HepG2 (cell line): ENCODE data around the gene USP10. TPM values are rescaled to one million over a fixed set of nuclear protein-coding genes. Genes with fewer than 3 reads are reported as not detected.

ENCODE experiments used
- ARID4A ChIP-seq: sonication (generic); formaldehyde crosslinking; IDR thresholded peaks from 2 replicates; pipeline ENCODE4 v1.5.0; 2020; ENCODE audit warnings: mild to moderate bottlenecking, missing genetic modification reagents, borderline replicate concordance
- CBX5 ChIP-seq: sonication (generic); formaldehyde crosslinking; IDR thresholded peaks from 2 replicates; pipeline ENCODE4 v1.4.0; 2020; ENCODE audit warnings: missing genetic modification reagents, borderline replicate concordance
- HBP1 ChIP-seq: IDR thresholded peaks from 2 replicates; pipeline ENCODE4 v1.6.1; 2016; ENCODE audit warnings: low read depth, control low read depth
- HMG20B ChIP-seq: conservative IDR thresholded peaks from 2 replicates; pipeline ENCODE4 v1.6.1; 2016; ENCODE audit warnings: missing genetic modification reagents, missing compliant biosample characterization
- MTERF4 ChIP-seq: sonication (generic); formaldehyde crosslinking; IDR thresholded peaks from 2 replicates; pipeline ENCODE4 v1.8.0; 2023; ENCODE audit warnings: mild to moderate bottlenecking, missing genetic modification reagents
- NR2C2 ChIP-seq: sonication (generic); formaldehyde crosslinking; IDR thresholded peaks from 2 replicates; pipeline ENCODE4 v1.4.0; 2020; ENCODE audit warnings: missing genetic modification reagents, mild to moderate bottlenecking, moderate library complexity, borderline replicate concordance
- SMAD3 ChIP-seq: sonication (generic); formaldehyde crosslinking; IDR thresholded peaks from 2 replicates; pipeline ENCODE4 v1.4.0; 2020; ENCODE audit warnings: missing genetic modification reagents
- SYNCRIP ChIP-seq: fragments of 200-400 bp; formaldehyde crosslinking; IDR thresholded peaks from 2 replicates; pipeline ENCODE4 v1.6.1; 2018; ENCODE audit warnings: mild to moderate bottlenecking, low read depth, low read length; ENCODE audit not compliant: insufficient read depth
- ZNF407 ChIP-seq: sonication (generic); formaldehyde crosslinking; IDR thresholded peaks from one replicate; pipeline ENCODE4 v1.5.1; 2020; ENCODE audit warnings: mild to moderate bottlenecking, missing genetic modification reagents; ENCODE audit errors: not compliant biosample characterization
- ZNF530 ChIP-seq: sonication (generic); formaldehyde crosslinking; IDR thresholded peaks from 2 replicates; pipeline ENCODE4 v1.5.0; 2020; ENCODE audit warnings: low read depth, mild to moderate bottlenecking, missing genetic modification reagents
- ZNF644 ChIP-seq: IDR thresholded peaks from 2 replicates; pipeline ENCODE4 v1.6.1; 2016; ENCODE audit warnings: low read depth
- ZNF790 ChIP-seq: sonication (generic); formaldehyde crosslinking; IDR thresholded peaks from 2 replicates; pipeline ENCODE4 v1.8.0; 2022; ENCODE audit warnings: missing genetic modification reagents, mild to moderate bottlenecking, borderline replicate concordance
- polyA plus RNA-seq, 8 experiments: library from polyadenylated mRNA; depleted of rRNA in 3 of 8; stranded (reverse) in 7 of 8; unstranded in 1 of 8; fragments of >200 nt; fragmentation: Illumina TruSeq in 4 of 8; extraction: Trizol in 4 of 8; gene quantifications; 2 replicates each; pipeline versions ENCODE4 v1.2.1 to v1.2.3, GENCODE V29; 2011 to 2016; ENCODE audit warnings: low read depth in 4 of 8, missing spikeins in 1 of 8, mixed read lengths in 1 of 8; ENCODE audit not compliant: insufficient read depth in 1 of 8
- total RNA-seq, 5 experiments: library from RNA; depleted of rRNA; stranded (reverse); fragments of >200 nt; fragmentation: Illumina TruSeq; extraction: Trizol; gene quantifications; 2 replicates each; pipeline ENCODE4 v1.2.3, GENCODE V29; 2016; ENCODE audit warnings: low read depth in 1 of 5

The USP10 gene
- total and polyA plus RNA-seq, 2 of the 13 experiments (the other 11 are each of a cell fraction or from before 2014, with no cell fraction given) = 79.1 to 122 TPM

- TF ChIP-seq HBP1 (CRISPR knock-in tag) (0 out of 2 replicates have a peak, but pooled peaks have one; percentile 35), ZNF644 (CRISPR knock-in tag) (peak; percentile 48; the same call in 1 of the 2 replicates), MTERF4 (CRISPR knock-in tag) (no peak; the same call in 1 of the 2 replicates), ARID4A (CRISPR knock-in tag) (peak; percentile 41; the same call in 1 of the 2 replicates), CBX5 (0 out of 2 replicates have a peak, but pooled peaks have one; percentile 39), ZNF790 (CRISPR knock-in tag) (0 out of 2 replicates have a peak, but pooled peaks have one; percentile 14), SYNCRIP (no peak), ZNF530 (CRISPR knock-in tag) (no peak), NR2C2 (CRISPR knock-in tag) (no peak), HMG20B (0 out of 2 replicates have a peak, but pooled peaks have one; percentile 52), ZNF407 (CRISPR knock-in tag) (no peak), SMAD3 (CRISPR knock-in tag) (0 out of 2 replicates have a peak, but pooled peaks have one; percentile 23)
These were observed 38.6 kb downstream of the USP10 start (continued) for GRCh38 chr16:84738255-84739038.
